T-cell (primary cell): ENCODE measurements around the gene WWTR1. TPM values are rescaled to one million over a fixed set of nuclear protein-coding genes. Genes with fewer than 3 reads are reported as not detected.

Experiments used
- ATAC-seq, 4 experiments: fragments of 200-7000 bp in 3 of 4; fragments of 150-1000 bp in 1 of 4; cut with Tn5 transposase; replicated peaks in 1 of 4; 1 replicate in 3 of 4; 2 replicates in 1 of 4; pipeline ENCODE4 v1.10.0; 2021; ENCODE audit warnings: moderate library complexity in 3 of 4, mild to moderate bottlenecking in 2 of 4, moderate number of reproducible peaks in 1 of 4
- CTCF ChIA-PET, 2 donors: fragments of 300-600 bp; sonication (Branson Sonifier 250); formaldehyde crosslinking; loops; one replicate each; lab custom pipeline; 2022; ENCODE audit warnings: antibody characterized with exemption in 2 of 2; lab: Charles Lee
- POLR2A ChIA-PET, 2 donors: fragments of 300-600 bp; sonication (Branson Sonifier 250); formaldehyde crosslinking; loops; one replicate each; lab custom pipeline; 2022; ENCODE audit warnings: antibody characterized with exemption in 2 of 2; lab: Charles Lee
- DNase-seq, 35 experiments: peaks; one replicate each; pipeline versions ENCODE4 v3.0.0 to v3.0.0-alpha.2; 2013 to 2023
- H3K27ac ChIP-seq: one replicate; pipeline ENCODE4 v1.5.1; 2013; ENCODE audit warnings: low read length
- H3K27me3 ChIP-seq, 2 experiments: replicated peaks in 1 of 2; 1 replicate in 1 of 2; 2 replicates in 1 of 2; pipeline versions ENCODE4 v1.6.1 to v1.7.0; 2013; ENCODE audit warnings: low read length in 1 of 2, mixed read lengths in 1 of 2; ENCODE audit not compliant: control insufficient read depth in 2 of 2, insufficient read depth in 2 of 2; ENCODE audit errors: extremely low read depth in 1 of 2
- H3K36me3 ChIP-seq, 2 donors: 1 replicate in 1 of 2; 2 replicates in 1 of 2; pipeline versions ENCODE4 v1.6.1 to v1.7.0; 2013; ENCODE audit warnings: low read length in 1 of 2; ENCODE audit not compliant: control insufficient read depth in 2 of 2, insufficient read depth in 1 of 2; ENCODE audit errors: extremely low read depth in 1 of 2
- H3K4me1 ChIP-seq, 2 experiments: 1 replicate in 1 of 2; 2 replicates in 1 of 2; pipeline versions ENCODE4 v1.6.1 to v1.7.0; 2013; ENCODE audit warnings: low read length in 2 of 2, mixed read lengths in 1 of 2; ENCODE audit not compliant: insufficient read depth in 2 of 2, control insufficient read depth in 1 of 2; ENCODE audit errors: extremely low read depth in 1 of 2
- H3K4me3 ChIP-seq, 2 donors: 1 replicate in 1 of 2; 2 replicates in 1 of 2; pipeline versions ENCODE4 v1.5.1 to v1.7.0; 2013; ENCODE audit warnings: mild to moderate bottlenecking in 2 of 2, low read length in 1 of 2, moderate library complexity in 1 of 2; ENCODE audit not compliant: control insufficient read depth in 1 of 2; ENCODE audit errors: extremely low read depth in 1 of 2
- H3K9me3 ChIP-seq: 2 replicates; pipeline ENCODE4 v1.7.0; 2013
- H3K27ac Mint-ChIP-seq, 2 donors: one replicate each; pipeline ENCODE4 v1.8.0; 2020 to 2021; ENCODE audit warnings: mild to moderate bottlenecking in 2 of 2, mixed read lengths in 2 of 2
- H3K27me3 Mint-ChIP-seq, 2 donors: one replicate each; pipeline ENCODE4 v1.8.0; 2021 to 2022; ENCODE audit warnings: mixed read lengths in 2 of 2
- H3K36me3 Mint-ChIP-seq: one replicate; pipeline ENCODE4 v1.8.0; 2021; ENCODE audit warnings: mixed read lengths
- H3K4me1 Mint-ChIP-seq, 3 donors: one replicate each; pipeline ENCODE4 v1.8.0; 2020 to 2022; ENCODE audit warnings: mixed read lengths in 3 of 3, mild to moderate bottlenecking in 1 of 3
- H3K4me3 Mint-ChIP-seq, 3 donors: one replicate each; pipeline ENCODE4 v1.8.0; 2020 to 2022; ENCODE audit warnings: mild to moderate bottlenecking in 3 of 3, mixed read lengths in 3 of 3, moderate library complexity in 3 of 3
- H3K9me3 Mint-ChIP-seq, 3 donors: one replicate each; pipeline ENCODE4 v1.8.0; 2020 to 2022; ENCODE audit warnings: mixed read lengths in 3 of 3
- WGBS: methylation state at CpG from one replicate; pipeline ENCODE4 v1.1.5; 2013; ENCODE audit warnings: missing lambda C conversion rate; ENCODE audit not compliant: insufficient coverage; 5-methylcytosine and 5-hydroxymethylcytosine counted together
- total RNA-seq, 35 experiments: library from RNA in 6 of 35; stranded (reverse) in 6 of 35; fragments of 120-200 nt in 1 of 35; gene quantifications; one replicate each; pipeline versions ENCODE4 v1.2.1 to v1.2.4 and lab custom pipeline; 2013 to 2026

Gene WWTR1
- total RNA-seq, 5 donors from 2014 or later (not counting 1 experiment from before 2014, with no cell fraction given), result 0.43 to 1.6 (median 1.1) TPM

DNA sequence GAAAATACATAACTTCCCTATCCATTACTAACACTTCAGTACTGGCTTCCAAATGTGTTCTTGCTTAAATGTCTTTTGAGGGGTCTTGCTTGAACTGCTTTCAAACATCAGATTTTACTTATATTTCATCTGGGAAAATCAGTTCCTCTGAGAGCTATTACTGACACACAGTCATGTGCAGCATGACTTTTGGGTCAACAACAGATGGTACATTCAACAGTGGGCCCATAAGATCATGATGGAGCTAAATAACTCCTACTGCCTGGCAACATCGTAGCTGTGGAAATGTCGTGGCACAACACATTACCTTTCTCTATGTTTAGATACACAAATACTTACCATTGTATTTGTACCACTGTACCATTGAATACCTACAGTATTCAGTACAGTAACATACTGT lies 43.8 kb downstream of the WWTR1 start:
- ChIA-PET CTCF (no interaction called here), POLR2A (interaction anchor here in 1 of 2 donors (0.5 kb wide), 1 partner anchor 811 kb away, joined by 4 read pairs; no protein-coding TSS in a partner anchor)
- Mint-ChIP-seq H3K4me1 (peaks cover 0 to 3% (median 0%) of the 10 kb centered on the region in 3 donors), H3K36me3 (no peaks in the 10 kb centered on the region), H3K27me3 (peaks cover 4 to 5% of the 10 kb centered on the region in 2 donors), H3K9me3 (no peaks in the 10 kb centered on the region), H3K4me3 (no peak overlapping the region), H3K27ac (no peak overlapping the region)
- H3K4me1 ChIP-seq, result no peaks in the 10 kb centered on the region
- no peak overlapping the region for H3K4me3 ChIP-seq
- no peak overlapping the region for H3K27ac ChIP-seq
- no peaks in the 10 kb centered on the region for H3K27me3 ChIP-seq
- ATAC-seq (no peak), DNase-seq (no peak)
- no CpG with 5 or more reads among the region's 2 CpGs for WGBS
- H3K36me3 ChIP-seq, result no peaks in the 10 kb centered on the region
- H3K9me3 ChIP-seq, result no peaks in the 10 kb centered on the region

DNA sequence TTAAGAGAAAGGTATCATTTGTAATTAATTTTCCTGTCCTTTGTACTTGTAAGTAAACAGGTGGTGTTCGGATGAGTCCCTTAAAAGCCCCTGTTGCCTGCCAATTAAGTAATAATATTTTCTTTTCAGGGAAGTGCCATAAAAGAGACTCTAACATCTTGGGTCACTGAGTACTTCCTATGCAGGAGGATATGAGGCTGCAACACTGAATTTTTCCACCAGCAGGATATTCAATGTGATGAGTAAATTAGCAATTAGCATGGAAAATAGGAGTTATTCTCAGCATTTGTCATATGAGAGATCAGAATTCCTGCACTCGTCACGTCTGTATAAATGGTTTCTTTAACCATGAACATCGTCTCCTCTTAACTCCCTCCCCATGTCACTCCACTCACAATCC lies 45.4 kb downstream of the WWTR1 start:
- Histone ChIP-seq H3K9me3 (no peaks in the 10 kb centered on the region), H3K27me3 (no peaks in the 10 kb centered on the region), H3K36me3 (no peaks in the 10 kb centered on the region), H3K27ac (no peak overlapping the region), H3K4me1 (no peaks in the 10 kb centered on the region), H3K4me3 (no peak overlapping the region)
- no peak overlapping the region for H3K27ac Mint-ChIP-seq
- peaks cover 0 to 3% (median 0%) of the 10 kb centered on the region in 3 donors for H3K4me1 Mint-ChIP-seq
- H3K36me3 Mint-ChIP-seq, result no peaks in the 10 kb centered on the region
- ChIA-PET CTCF (no interaction called here), POLR2A (no interaction called here)
- ATAC-seq (no peak), DNase-seq (no peak)
- 92% methylated on average over 3 of the region's 4 CpGs for WGBS
- no peak overlapping the region for H3K4me3 Mint-ChIP-seq
- H3K27me3 Mint-ChIP-seq, result peaks cover 4 to 5% of the 10 kb centered on the region in 2 donors
- no peaks in the 10 kb centered on the region for H3K9me3 Mint-ChIP-seq

DNA sequence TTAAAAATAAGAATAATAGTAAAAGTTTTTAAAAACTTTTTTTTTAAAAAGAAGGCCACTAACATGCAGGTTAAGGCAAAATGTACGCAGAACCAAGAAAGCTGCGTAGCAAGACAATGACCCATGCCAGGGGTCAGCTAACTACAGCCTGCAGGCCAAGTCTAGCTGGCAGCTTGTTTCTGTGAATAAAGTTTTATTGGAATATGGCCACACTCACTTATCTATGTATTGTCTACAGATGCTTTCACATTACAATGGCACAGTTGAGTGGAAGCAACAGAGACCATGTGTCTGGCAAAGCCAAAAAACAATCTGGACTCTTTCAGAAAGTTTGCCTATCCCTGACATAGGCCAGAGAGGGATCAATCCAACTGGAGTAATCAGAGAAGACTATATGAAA lies 46.7 kb downstream of the WWTR1 start:
- Histone ChIP-seq H3K9me3 (no peaks in the 10 kb centered on the region), H3K4me1 (no peaks in the 10 kb centered on the region), H3K36me3 (no peaks in the 10 kb centered on the region), H3K4me3 (no peak overlapping the region), H3K27ac (no peak overlapping the region), H3K27me3 (no peaks in the 10 kb centered on the region)
- Mint-ChIP-seq H3K27ac (no peak overlapping the region), H3K4me1 (peaks cover 0 to 3% (median 0%) of the 10 kb centered on the region in 3 donors), H3K9me3 (no peaks in the 10 kb centered on the region), H3K4me3 (no peak overlapping the region), H3K27me3 (peaks cover 2 to 5% of the 10 kb centered on the region in 2 donors), H3K36me3 (no peaks in the 10 kb centered on the region)
- ATAC-seq (no peak), DNase-seq (no peak)
- ChIA-PET POLR2A (no interaction called here), CTCF (no interaction called here)
- no CpG with 5 or more reads among the region's 2 CpGs for WGBS

DNA sequence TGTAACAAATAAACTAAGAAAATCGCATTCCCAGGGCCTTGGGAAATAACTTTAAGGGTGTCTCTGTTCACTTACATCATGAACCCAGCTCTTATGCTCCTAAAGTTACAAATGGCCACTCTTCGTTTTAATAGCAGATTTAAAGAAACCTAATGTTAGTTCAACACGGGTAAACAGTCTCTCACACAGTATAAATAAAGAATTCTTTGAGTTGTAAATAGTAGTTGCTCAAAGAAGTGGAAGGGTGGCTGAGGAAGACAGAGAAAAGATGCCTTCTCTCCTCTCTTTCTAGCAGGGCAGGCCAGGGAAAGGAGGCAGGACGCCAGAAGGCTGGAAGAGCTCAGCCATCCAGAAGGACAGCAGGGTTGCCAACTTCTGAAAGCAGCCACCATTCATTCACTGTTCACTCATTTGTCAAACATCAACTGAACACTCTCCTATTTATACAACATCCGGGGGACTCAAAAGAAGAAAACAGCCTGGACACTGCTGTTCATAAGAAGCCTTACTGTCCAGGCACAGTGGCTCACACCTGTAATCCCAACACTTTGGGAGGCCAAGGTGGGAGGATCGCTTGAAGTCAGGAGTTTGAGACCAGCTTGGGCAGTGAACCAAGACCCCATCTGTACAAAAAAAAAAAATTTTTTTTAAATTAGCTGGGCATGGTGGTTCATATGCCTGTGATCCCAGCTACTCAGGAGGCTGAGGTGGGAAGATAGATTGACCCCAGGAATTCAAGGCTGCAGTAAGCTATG lies 47.3 kb downstream of the WWTR1 start:
- ChIA-PET POLR2A (no interaction called here), CTCF (no interaction called here)
- no peaks in the 10 kb centered on the region for H3K9me3 Mint-ChIP-seq
- no peak overlapping the region for H3K27ac ChIP-seq
- no peak overlapping the region for H3K27ac Mint-ChIP-seq
- ATAC-seq (no peak), DNase-seq (no peak)
- no peak overlapping the region for H3K4me3 ChIP-seq
- no peaks in the 10 kb centered on the region for H3K36me3 ChIP-seq
- no peaks in the 10 kb centered on the region for H3K9me3 ChIP-seq
- H3K4me3 Mint-ChIP-seq, result no peak overlapping the region
- no peaks in the 10 kb centered on the region for H3K27me3 ChIP-seq
- H3K36me3 Mint-ChIP-seq, result no peaks in the 10 kb centered on the region
- WGBS, result no CpG with 5 or more reads among the region's 6 CpGs
- peaks cover 0 to 5% of the 10 kb centered on the region in 2 donors for H3K27me3 Mint-ChIP-seq
- peaks cover 0 to 3% (median 0%) of the 10 kb centered on the region in 3 donors for H3K4me1 Mint-ChIP-seq
- no peaks in the 10 kb centered on the region for H3K4me1 ChIP-seq

- Histone ChIP-seq H3K9me3 (no peaks in the 10 kb centered on the region), H3K4me3 (no peak overlapping the region), H3K27me3 (no peaks in the 10 kb centered on the region), H3K36me3 (no peaks in the 10 kb centered on the region), H3K4me1 (no peaks in the 10 kb centered on the region), H3K27ac (no peak overlapping the region)
- no peak overlapping the region for H3K27ac Mint-ChIP-seq
- no peaks in the 10 kb centered on the region for H3K9me3 Mint-ChIP-seq
- no peaks in the 10 kb centered on the region for H3K36me3 Mint-ChIP-seq
- peaks cover 0 to 3% (median 0%) of the 10 kb centered on the region in 3 donors for H3K4me1 Mint-ChIP-seq
- peaks cover 0 to 5% of the 10 kb centered on the region in 2 donors for H3K27me3 Mint-ChIP-seq
- 38% methylated on average over 3 of the region's 4 CpGs for WGBS
- DNase-seq, result no peak
- ChIA-PET CTCF (no interaction called here), POLR2A (no interaction called here)
- no peak for ATAC-seq
- H3K4me3 Mint-ChIP-seq, result no peak overlapping the region
Observed at GRCh38 chr3:149609595-149609994, 48.2 kb downstream of the WWTR1 start.

DNA sequence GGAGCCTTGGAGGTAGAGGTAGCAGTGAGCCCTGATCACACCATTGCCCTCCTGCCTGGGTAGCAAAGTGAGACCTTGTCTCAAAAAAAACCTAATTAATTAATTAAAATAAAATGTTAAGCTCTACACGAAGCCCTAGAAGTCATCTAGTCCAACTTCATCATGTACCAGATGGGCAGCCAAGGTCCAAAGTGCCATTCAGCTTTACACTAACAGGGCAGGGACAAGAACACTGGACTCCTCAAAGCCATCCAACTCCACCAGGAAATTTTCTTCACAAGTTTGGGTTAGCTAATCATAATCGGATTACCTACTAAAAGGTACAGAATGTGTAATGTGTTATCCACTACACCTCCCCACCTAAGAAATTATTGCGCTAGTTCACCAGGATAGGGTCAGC lies 48.8 kb downstream of the WWTR1 start:
- no peaks in the 10 kb centered on the region for H3K9me3 ChIP-seq

More for the DNA sequence above, 48.8 kb downstream of the WWTR1 start:
- no peaks in the 10 kb centered on the region for H3K9me3 Mint-ChIP-seq
- H3K36me3 ChIP-seq, result no peaks in the 10 kb centered on the region
- DNase-seq (no peak), ATAC-seq (no peak)
- POLR2A ChIA-PET, result no interaction called here
- H3K27me3 ChIP-seq, result no peaks in the 10 kb centered on the region
- no peak overlapping the region for H3K4me3 Mint-ChIP-seq
- CTCF ChIA-PET, result no interaction called here
- H3K27me3 Mint-ChIP-seq, result peaks cover 0 to 5% of the 10 kb centered on the region in 2 donors
- H3K27ac Mint-ChIP-seq, result no peak overlapping the region
- H3K4me3 ChIP-seq, result no peak overlapping the region
- H3K4me1 ChIP-seq, result no peaks in the 10 kb centered on the region
- no peak overlapping the region for H3K27ac ChIP-seq
- H3K36me3 Mint-ChIP-seq, result no peaks in the 10 kb centered on the region
- peaks cover 0 to 3% (median 0%) of the 10 kb centered on the region in 3 donors for H3K4me1 Mint-ChIP-seq
- 100% methylated on average over 1 of the region's 3 CpGs for WGBS
